HK-2 (cell line): Measurements from ENCODE around the gene HES5.

Source experiments
- DNase-seq: peaks from one replicate; pipeline ENCODE4 v3.0.0-alpha.2; 2018; ENCODE audit not compliant: unreplicated experiment

HES5 gene

DNA sequence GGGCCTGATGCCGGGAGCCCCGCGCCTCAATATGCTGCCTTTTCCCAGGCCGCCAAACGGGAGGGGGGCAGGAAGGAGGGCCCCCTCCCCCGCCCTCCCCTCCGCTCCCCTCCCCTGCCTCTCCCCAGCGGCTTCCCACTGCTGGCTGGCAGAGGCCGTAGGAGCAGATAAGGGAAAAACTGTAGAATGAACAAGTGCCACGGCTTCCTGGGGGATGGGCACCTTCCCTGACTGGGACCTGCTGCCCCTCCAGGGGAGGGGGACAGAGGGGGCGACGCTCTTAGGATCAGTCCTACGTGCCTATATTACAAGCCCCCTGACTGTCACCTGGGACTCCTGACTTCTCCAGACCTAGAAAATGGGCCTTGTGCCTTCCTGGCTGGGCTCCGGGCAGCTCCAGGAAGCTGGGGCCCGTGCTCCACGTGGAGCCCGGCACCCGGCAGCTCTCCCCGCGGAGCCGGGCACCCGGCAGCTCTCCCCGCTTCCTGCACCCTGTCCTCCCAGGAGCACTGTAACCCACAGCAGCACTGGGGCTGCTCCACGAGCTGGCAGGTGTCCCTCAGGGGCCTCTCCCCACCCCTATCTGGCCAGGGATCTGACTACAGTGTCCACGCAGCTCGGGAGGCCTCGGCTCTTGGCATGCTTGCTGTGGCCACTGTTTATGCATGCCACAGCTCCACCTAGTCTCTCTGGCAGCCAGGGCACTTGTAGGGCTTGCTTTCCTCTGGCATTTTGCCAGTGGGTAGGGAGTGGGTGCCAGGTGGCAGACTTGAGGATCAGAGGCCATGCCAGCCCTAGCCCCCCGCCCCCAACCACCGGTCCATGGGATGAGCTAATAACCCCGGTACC, 674 bp upstream of the HES5 start:
- DNase-seq = no peak

DNA sequence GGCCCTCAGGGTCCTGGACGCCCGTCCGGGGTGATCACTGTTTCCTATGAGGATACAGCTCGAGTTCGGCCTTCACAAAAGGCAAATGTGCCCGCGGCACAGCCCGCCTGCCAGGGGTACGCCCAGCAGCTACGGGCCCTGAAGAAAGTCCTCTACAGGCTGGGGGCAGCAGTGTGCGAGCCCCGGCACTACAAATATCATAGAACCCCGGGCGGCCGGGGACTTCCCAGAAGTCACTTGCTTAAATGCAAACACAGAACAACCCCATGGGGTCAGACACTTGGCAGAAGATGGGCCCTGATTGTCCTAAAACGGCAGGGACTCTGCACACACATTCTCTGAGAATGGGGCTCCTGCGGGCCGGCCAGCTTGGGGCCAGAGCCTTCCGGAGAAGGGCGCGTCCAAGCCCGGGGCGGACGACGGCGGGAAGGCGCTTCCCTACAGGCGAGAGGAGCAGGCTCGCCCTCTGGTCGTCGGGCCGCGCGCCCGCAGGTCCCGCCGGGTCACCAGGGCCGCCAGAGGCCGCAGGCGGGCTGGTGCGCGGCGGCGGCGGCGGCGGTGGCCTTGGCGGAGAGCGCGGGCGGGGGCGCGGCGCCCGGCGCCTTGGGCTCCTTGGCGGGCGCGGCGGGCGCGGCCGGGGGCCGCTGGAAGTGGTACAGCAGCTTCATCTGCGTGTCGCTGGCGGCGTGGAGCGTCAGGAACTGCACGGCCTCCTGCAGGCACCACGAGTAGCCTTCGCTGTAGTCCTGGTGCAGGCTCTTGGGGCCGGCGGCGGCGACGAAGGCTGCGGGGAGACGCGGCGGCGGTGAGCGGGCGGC, 888 bp downstream of the HES5 start:
- DNase-seq = no peak

DNA sequence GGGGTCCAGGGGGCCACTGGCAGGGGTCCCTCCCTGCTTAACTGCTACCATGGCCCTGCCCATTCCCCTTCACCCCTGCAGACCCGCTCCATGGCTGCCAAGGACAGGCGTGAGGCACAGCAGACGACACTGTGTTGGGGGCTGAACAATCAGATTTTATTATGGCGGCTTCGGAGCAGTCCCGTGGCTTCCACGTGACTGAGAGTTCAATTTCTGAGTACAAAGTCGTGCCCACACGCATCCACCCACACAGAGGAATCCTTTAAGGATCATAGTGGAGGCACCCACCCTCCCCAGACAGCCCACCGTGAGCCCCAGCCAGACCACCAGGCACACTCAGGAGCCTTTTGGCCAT, 1.5 kb downstream of the HES5 start:
- DNase-seq = no peak

DNA sequence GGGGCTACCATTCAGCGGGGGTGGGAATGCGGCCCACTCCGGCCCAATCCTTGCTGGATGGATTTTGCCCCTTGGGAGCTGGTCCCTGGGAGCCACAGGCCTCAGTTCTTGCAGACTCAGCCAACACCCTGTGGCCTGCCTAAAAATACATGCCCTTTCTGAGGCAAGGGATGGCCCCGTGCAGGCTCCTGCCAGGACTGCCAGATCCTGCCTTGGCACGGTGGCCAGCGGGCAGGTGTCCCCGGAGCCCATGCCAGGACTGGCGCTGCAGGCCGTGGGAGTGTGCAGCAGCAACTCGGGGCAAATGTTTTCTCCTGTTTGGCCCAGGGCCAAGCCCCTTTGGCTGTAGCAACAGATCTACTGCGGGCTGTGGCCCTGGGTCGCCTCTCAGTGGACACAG, 2.0 kb downstream of the HES5 start:
- DNase-seq = no peak

DNA sequence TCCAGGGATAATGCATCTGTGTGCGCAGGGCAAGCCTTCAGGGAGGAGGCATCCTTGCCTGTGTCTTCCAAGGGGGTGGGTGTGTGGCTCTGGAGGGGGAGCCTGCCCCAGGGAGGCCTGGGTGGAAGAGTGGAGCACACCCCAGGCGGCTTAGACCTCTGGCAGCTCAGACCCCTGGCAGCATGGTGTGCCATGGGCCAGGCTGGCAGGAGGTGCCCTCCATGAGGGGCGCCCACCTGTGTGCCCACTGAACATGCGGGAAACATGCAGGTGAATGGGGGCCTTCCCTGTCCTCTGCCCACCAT, 2.6 kb downstream of the HES5 start:
- DNase-seq = no peak

DNA sequence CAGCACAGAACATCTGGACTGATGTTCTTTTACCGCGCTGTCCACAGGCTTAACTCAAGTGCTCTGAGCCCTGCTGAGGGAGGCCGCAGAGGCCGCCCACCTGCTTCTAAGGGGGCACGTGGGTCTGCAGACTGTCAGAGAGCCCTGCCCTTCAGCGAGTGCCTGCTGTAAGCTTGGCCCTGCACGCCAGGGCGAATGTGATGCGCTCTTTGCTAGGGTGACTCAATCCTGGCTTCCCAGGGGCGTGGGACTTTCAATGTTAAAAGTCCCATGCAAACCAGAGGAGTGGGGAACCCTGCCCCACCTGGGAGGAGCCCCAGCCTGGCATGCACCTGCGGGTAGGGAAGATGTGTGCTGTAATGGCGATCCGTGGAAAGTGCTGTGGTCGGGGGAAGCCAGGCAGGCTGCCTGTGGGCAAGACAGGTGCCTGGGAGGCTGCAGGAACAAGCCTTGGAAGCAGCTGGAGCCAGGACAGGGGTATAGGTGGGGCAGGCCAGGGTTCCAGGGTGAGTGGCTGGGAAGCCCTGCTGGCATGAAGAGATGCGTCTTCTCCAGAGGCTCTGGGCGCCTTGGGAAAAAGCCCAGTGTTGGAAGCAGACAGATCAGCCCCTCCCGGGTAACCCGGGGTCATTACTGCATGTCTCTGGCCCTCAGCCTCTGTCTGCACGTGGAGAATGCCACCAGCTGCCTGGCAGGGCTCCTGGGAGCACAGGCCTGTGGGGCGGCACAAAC, 3.1 kb downstream of the HES5 start:
- peak; percentile 52 for DNase-seq

DNA sequence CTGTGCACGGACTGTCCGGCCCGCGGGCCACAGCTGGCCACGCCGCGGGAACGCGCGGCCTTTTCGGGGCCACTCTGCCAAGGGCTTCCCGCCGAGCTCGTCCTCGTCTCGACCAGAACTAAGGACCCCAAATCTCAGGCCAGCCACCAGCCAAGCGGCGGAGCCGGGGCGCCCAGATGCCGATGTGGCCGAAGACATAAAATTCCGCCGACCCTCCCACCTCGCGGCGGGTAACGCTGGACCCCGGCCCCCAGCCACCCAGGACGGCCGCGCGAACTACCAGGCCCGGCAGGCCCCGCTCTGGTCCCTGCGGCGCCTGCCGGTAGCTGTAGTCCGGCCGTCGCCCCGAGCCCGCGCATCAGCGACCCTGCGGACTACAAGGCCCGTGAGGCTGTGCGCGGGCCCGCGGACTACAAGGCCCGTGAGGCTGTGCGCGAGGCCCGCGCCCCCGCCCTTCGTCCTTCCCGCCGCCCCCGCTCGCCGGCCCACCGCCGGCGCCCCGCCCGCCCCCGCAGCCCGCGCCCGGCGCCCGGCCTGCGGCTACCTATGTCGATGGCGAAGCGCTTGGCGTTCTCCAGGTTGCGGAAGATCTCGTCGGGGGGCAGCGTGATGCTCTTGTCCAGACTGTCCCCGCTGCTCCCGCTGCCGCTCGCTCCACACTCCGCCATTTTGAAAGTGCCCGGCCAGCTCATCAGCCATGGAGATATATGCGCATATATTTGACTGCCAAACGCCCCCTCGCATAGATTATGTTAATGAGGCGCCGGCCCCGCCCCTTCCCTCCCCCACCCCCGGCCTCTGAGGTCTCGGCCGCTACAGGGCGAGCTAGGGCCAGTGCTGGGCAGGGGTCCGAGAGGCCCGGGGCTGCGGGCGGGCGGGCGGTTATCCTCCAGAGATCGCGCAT, 3.9 kb downstream of the HES5 start, which contains the start of gene PANK4:
Gene PANK4, minus strand, starts transcription at position 677 of the 904 bp plus-strand sequence. Its CDS starts 9 bp downstream, at position 668.
- DNase-seq = peak; percentile 87

DNA sequence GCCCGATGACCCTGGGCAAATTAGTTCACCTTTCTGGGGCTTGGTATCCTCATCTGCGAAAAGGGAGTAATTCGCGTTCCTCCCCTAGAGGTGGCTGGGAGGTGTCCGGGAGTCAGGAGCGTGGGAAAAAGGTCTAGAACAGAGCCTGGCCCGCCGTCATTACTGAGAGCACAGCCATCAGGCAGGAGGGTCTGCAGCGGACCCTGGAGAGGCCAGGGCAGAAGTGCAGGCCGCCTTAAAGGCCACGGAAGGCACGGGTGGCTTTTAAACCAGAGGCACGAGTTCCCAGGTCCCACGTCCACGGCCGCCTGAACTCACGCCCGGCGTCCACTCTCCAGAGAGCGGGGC, 4.5 kb downstream of the HES5 start:
- peak; percentile 29 for DNase-seq

DNA sequence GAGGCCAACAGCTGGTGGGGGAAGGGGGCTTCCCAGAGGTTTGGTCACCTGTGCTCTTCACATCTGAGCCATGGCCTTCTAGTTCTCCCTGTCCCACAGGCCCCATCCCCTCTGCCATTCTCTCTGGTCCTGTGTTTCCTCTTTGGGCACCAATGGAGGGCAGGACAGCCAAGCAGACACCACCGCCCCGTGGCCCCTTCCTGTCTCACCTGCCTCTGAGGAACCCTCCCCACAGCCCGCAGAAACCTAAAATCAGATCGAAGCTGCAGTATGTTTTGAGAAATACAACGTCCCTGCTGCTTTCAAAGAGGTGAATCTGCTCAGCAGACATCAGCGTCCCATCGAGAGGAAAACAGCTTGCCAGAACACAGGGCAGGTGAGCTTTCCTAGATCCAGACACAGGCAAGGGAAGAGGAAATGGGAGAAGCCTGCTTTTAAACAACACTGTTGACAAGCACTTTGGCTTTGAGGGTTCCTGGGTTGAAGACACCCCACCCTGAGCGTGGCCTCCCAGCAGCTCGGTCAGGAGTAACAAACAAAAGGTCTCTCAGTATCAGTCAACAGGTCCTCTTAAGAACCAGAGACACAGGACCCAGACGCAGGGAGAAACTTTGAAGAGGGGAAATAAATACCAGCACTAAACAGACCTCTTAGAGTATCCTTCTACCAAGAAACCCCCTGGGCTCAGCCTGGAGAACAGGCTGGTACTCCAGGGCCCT, 6.0 kb downstream of the HES5 start:
- no peak for DNase-seq

DNA sequence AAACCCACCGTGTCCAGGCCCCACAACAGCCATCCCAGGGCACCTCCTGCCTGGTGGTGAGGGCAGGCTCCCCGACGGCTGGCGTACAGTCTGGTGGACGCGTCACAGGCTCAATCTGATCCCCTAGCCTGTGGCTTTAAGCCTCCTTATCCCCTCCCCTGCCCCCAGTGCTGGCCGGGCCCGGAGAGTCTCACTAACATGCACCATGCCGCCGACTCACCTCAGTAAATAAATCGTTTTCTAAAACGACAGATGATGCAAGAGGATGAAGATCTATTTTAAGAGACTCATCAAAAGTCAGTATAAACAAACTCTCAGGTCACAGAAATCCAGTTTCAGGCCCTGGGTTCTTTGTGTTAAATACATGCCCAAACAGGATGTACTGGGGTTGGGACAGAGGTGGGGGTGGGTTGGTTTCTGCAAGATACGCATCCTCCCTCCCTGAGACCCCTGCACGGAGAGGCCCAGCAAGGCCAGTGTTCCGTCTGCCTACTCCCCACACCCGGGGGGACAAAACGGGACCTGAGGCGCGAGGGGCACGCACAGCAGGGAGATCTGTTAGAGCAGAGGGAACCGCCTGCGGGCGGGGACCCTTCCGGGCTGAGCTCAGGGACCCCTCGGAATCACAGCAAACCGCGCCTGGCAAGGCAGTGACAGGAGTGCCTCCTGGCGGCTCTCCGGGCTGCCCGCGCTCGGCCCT, 6.7 kb downstream of the HES5 start:
- no peak for DNase-seq

DNA sequence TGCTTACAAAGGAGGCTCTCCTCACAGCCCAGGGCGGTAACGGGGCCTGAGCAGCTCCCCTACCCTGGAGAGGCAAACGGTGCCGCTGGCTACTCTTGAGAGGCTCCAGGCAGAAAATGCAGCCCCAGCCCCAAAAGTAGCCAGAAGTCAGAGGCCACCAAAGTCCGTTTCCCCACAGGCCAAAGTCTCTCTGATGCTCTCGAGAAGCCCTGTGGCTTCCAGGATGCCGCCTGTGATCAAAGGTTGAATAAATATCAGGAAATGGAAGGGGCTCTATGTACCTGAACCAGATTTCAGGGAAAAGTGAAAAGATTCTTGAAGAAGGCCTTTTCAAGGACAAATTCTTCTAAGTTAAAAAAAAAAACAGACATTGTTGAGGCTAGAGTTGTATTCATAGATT, 7.8 kb downstream of the HES5 start:
- no peak for DNase-seq

DNA sequence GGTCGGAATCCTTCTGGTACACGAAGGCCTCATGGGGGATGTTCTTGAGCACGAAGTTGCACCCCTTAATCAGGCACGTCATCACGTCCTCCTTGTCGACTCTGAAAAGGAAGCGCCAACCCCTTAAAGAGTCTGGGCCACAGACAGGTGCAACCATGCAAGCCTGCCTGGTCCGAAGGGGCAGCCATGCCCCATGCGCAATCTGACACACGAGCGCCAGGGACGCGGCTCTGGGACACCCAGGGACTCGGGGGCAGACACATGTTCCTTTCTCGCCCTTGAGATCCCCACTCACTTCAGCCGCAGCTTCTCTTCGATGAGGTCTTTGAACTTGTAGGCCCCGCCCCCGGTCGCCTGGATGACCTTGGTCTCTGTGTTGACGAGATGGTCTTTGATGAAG, 9.3 kb downstream of the HES5 start:
- DNase-seq = no peak

DNA sequence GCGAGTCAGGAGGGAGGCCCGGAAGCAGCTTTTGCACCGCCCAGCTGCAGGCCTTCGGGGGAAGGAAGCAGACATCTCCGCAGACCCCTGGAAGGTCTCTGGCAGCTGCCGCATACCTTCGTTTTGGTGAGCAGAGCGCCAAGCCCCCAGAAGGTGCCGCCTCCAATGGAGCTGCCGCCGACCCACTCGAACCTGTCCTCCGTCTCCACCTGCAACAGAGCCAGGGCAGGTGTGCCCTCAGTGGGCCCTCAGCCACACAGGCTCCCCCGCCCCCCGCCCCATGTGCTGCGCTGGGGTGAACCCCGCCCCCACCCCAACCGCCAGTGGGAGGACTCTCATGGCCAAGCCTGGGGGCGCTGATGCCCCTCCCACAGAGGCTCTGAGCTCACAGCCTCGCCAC, 9.9 kb downstream of the HES5 start:
- DNase-seq = no peak

DNA sequence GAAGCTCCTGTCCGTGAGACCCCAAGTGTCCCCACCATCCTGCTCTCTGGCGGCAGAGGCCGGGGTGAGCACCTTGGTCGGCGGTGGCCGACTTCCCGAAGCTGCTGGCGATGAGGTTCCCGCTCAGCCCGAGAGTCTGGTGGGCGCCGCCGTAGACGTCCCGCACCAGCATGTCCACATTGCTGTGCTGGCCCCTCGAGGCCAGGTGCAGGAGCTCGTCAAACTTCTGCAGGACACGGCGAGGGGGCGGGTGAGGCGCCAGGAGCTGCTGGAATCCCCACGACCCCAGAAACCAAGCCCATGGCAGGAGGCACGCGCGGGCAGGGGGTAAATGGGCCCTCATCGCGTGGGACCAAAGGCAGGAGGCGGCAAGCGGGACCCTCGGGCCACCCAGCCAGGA, 10.3 kb downstream of the HES5 start:
- no peak for DNase-seq

DNA sequence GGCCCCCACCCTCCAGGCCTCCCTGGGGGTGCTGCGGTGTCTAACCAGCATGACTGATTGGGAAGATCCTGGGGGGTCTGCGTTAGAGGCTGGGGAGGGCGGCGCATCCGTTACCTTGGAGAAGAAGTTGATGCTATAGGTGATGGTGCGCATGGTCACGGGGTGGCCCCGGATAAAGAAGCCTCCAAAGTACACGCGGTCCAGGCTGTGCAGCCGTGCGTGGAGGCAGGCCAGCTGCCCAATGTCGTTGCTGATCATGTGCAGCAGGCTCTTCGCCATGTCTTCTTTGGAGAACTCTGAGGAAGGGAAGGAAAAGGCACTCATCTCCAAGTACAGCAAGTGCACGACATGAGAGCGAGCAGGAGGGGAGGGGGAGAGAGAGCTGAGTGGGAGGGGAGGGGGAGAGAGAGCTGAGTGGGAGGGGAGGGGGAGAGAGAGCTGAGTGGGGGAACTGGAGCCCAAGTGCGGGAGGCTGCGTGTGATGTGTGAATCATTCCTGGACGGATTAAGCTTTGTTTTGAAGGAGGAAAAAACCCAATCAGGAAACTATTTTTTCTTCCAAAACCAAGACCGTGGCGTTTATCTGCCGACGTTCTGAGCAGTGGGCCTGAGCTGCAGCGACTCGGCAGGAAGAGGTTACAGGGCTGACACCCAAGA, 10.9 kb downstream of the HES5 start:
- no peak for DNase-seq

DNA sequence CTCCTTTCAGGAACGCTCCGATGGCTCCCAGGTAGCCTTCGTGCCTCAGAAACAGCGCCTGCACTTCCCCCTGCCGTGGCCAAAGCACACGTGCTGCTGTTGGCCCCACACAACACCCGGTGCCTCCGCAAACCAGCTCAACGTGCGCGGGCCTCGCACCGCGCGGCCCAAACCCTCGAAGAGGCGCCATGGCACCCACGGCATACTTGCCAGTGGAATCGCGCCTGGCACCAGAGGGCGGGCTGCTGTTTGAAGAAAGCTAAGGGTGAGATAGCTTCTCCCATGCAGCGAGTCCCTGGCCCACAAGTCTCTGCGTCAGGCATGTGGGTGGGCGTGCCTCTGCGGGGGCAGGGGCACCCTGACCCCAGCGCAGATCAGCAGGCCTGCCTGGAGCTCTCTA, 11.5 kb downstream of the HES5 start:
- no peak for DNase-seq

DNA sequence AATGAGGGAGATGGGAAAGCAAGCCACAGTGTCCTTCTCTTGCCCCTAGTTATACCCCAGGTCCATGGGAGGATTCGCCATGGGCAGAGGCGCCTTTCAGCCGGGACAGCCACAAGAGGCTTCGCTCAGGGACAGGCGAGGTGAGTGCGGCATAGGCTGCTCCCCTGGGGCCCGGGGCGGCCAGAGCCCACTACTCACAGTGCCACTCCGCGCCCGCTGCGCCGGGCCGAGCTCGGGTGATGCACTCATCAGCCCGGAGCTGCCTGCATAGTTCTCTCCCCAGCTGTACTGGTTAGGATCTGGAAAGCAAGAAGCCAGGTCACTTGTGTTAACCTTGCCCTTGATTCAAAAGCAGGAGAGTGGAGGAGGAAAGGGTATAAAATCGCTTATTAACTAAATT, 12.1 kb downstream of the HES5 start:
- no peak for DNase-seq

DNA sequence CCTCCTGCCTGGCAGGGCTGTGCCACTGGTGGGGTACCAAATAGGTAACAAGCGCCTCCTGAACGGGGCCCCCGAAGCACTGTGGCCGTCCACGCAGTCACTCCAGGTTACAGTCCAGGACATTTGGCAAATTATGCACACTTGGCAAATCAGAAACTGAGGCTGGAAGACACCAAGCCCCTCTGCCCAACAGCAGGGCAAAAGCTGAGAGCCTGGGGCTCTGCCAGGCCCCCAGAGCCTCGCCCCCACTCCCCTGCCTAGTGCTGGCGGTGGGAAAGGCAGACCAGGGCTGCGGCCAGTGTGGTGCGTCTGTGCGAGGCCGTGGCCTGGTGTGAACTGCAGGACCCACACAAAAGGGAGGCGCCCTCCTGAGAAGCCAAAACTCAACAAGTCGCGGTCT, 13.1 kb downstream of the HES5 start:
- no peak for DNase-seq

DNA sequence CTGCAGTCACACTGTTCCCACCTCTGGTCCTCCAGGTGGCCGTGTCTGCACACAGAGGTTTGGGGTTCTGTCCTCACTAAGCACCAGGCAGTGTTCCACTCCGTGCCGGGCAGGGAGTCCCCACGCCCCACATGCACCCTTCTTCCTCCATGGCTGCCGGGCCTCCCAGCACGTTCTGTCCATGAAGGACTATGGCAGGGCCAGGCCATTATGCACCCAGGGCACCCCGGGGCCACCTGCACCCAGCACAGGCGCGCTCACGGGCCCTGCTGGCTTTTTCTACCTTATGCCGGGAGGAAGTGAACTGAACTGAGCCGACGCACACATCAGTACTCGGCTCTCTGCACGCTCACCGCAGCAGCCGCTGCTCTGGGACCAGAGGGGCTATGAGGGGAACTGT, 13.9 kb downstream of the HES5 start:
- DNase-seq = no peak

DNA sequence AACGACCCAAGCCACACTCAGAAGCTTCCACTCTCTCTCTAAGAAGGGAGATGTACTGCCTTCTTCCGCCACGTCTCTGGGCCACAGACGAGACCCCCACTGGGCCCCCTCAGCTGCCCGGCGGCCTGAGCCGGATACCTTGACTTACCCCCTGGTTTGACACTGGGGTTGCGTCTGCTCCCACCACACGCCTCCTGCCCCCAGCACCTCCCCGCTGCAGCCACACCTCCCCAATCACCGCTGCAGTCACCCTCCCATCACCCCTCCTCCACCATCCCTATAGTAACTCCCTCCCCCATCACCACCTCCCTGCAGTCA, 14.3 kb downstream of the HES5 start:
- no peak for DNase-seq
